Breast epithelium (tissue), 4 donors: Measurements from ENCODE around the gene LRRC49. TPM values are rescaled to one million over a fixed set of nuclear protein-coding genes. Genes with fewer than 3 reads are reported as not detected.
A peak's percentile ranks its signal among the peaks of the same experiment; 100 is the strongest.

Experiments used
- DNase-seq, 2 donors: peaks; one replicate each; pipeline ENCODE4 v3.0.0-alpha.2; 2019; ENCODE audit warnings: low spot score in 2 of 2
- H3K27ac ChIP-seq, 2 donors: fragments of 200-600 bp; sonication (generic) in 1 of 2; one replicate each; pipeline ENCODE4 v1.5.1; 2016 to 2019; ENCODE audit warnings: mild to moderate bottlenecking in 1 of 2
- H3K27me3 ChIP-seq, 2 donors: fragments of 200-600 bp; sonication (generic) in 1 of 2; one replicate each; pipeline versions ENCODE4 v1.5.1 to v1.6.0; 2017 to 2019; ENCODE audit warnings: control low read depth in 1 of 2, mild to moderate bottlenecking in 1 of 2
- H3K36me3 ChIP-seq: fragments of 200-600 bp; one replicate; pipeline ENCODE4 v1.5.1; 2019
- H3K4me1 ChIP-seq, 2 donors: fragments of 200-600 bp; sonication (generic); one replicate each; pipeline ENCODE4 v1.5.1; 2016 to 2019; ENCODE audit warnings: control low read depth in 1 of 2
- H3K4me3 ChIP-seq, 3 donors: fragments of 200-600 bp; sonication (generic); 1 replicate in 2 of 3; 2 replicates in 1 of 3; pipeline ENCODE4 v1.5.1; 2016 to 2019; ENCODE audit warnings: mild to moderate bottlenecking in 3 of 3, moderate library complexity in 2 of 3
- H3K9me3 ChIP-seq, 2 donors: fragments of 200-600 bp; sonication (generic) in 1 of 2; one replicate each; pipeline ENCODE4 v1.5.1; 2016 to 2019; ENCODE audit warnings: control low read depth in 1 of 2
- CTCF ChIP-seq, 3 donors: fragments of 450-650 bp; IDR thresholded peaks; one replicate each; pipeline ENCODE4 v1.5.1; 2016 to 2017; ENCODE audit warnings: antibody characterized with exemption in 3 of 3, mild to moderate bottlenecking in 3 of 3, moderate library complexity in 3 of 3
- POLR2A ChIP-seq: fragments of 450-650 bp; IDR thresholded peaks from one replicate; pipeline ENCODE4 v1.6.1; 2016; ENCODE audit warnings: antibody characterized with exemption, mild to moderate bottlenecking, moderate library complexity
- POLR2AphosphoS5 ChIP-seq, 3 donors: sonication (generic); formaldehyde crosslinking; IDR thresholded peaks; one replicate each; pipeline ENCODE4 v1.6.1; 2017; ENCODE audit warnings: antibody characterized with exemption in 3 of 3
- intact Hi-C: fragments of 100-400 bp; cut with DNase I; formaldehyde crosslinking; loops from one replicate; pipeline ENCODE4 v1.15.1; 2023; ENCODE audit warnings: low total_unique reads
- total RNA-seq, 3 donors: library from RNA; depleted of rRNA; stranded (reverse); fragments of >200 nt; gene quantifications; one replicate each; pipeline ENCODE4 v1.1.0, GENCODE V29; 2016

The LRRC49 gene
- total RNA-seq, 3 donors from 2014 or later = 6.7 to 13.3 (median 9.5) TPM

- Histone ChIP-seq H3K27ac (no peak overlapping the region), H3K4me3 (no peak overlapping the region), H3K4me1 (no peaks in the 10 kb centered on the region), H3K36me3 (no peaks in the 10 kb centered on the region), H3K9me3 (no peaks in the 10 kb centered on the region), H3K27me3 (no peaks in the 10 kb centered on the region)
- TF ChIP-seq POLR2AphosphoS5 (IDR thresholded peaks at IDR 0.05) (no peak), CTCF (IDR thresholded peaks at IDR 0.05) (no peak), POLR2A (no peak)
- DNase-seq = no peak
- intact Hi-C loops = no loop called here
Measured at GRCh38 chr15:70876683-70877082, 15.9 kb upstream of the LRRC49 start.

GRCh38 chr15:70879401-70879800 is 13.2 kb upstream of the LRRC49 start:
- H3K27ac ChIP-seq = no peak overlapping the region
- no peak for TF ChIP-seq CTCF (IDR thresholded peaks at IDR 0.05)
- intact Hi-C loops = no loop called here

GRCh38 chr15:70880781-70881180 is 11.8 kb upstream of the LRRC49 start:
- DNase-seq = no peak
- Histone ChIP-seq H3K27ac (no peak overlapping the region), H3K36me3 (no peaks in the 10 kb centered on the region), H3K27me3 (no peaks in the 10 kb centered on the region), H3K4me1 (no peaks in the 10 kb centered on the region), H3K9me3 (no peaks in the 10 kb centered on the region), H3K4me3 (no peak overlapping the region)
- intact Hi-C loops = no loop called here
- TF ChIP-seq POLR2A = no peak
- no peak for TF ChIP-seq CTCF (IDR thresholded peaks at IDR 0.05)
- TF ChIP-seq POLR2AphosphoS5 (IDR thresholded peaks at IDR 0.05) = no peak

More at GRCh38 chr15:70879401-70879800, 13.2 kb upstream of the LRRC49 start:
- Histone ChIP-seq H3K4me3 (no peak overlapping the region), H3K27me3 (no peaks in the 10 kb centered on the region), H3K9me3 (no peaks in the 10 kb centered on the region), H3K36me3 (no peaks in the 10 kb centered on the region), H3K4me1 (no peaks in the 10 kb centered on the region)
- DNase-seq = no peak

- Histone ChIP-seq H3K4me1 (no peaks in the 10 kb centered on the region), H3K36me3 (no peaks in the 10 kb centered on the region), H3K27me3 (no peaks in the 10 kb centered on the region), H3K27ac (no peak overlapping the region), H3K4me3 (no peak overlapping the region), H3K9me3 (no peaks in the 10 kb centered on the region)
- no peak for TF ChIP-seq POLR2A
- TF ChIP-seq POLR2AphosphoS5 (IDR thresholded peaks at IDR 0.05) = no peak
- TF ChIP-seq CTCF (IDR thresholded peaks at IDR 0.05) = no peak
- no peak for DNase-seq
- intact Hi-C loops = no loop called here
Measured at GRCh38 chr15:70882361-70882760, 10.3 kb upstream of the LRRC49 start.

- TF ChIP-seq POLR2AphosphoS5 (IDR thresholded peaks at IDR 0.05) (no peak), CTCF (IDR thresholded peaks at IDR 0.05) (peak in 1 of 3 donors; percentile 31), POLR2A (no peak)
- DNase-seq = no peak
- intact Hi-C loops = loop anchor here (5.0 kb wide), 1 partner anchor 519 kb away; no protein-coding TSS in a partner anchor
- Histone ChIP-seq H3K36me3 (no peaks in the 10 kb centered on the region), H3K9me3 (no peaks in the 10 kb centered on the region), H3K4me1 (no peaks in the 10 kb centered on the region), H3K4me3 (peak overlapping the region; percentile 66 to 79 (median 76)), H3K27ac (peak overlapping the region; percentile 66 to 85), H3K27me3 (no peaks in the 10 kb centered on the region)
Measured at GRCh38 chr15:70892912-70893560, 410 bp downstream of the LRRC49 start.
